Hepatocyte (in vitro differentiated cells): ENCODE data around the gene CGN.

Experiments used
- CTCF ChIP-seq: fragments of 200-600 bp; sonication (generic); IDR thresholded peaks from 2 replicates; pipeline ENCODE4 v1.5.1; 2016; ENCODE audit warnings: antibody characterized with exemption, mild to moderate bottlenecking; ENCODE audit not compliant: poor library complexity
- EZH2phosphoT487 ChIP-seq: fragments of 200-600 bp; sonication (generic); IDR thresholded peaks from one replicate; pipeline ENCODE4 v1.6.1; 2018; ENCODE audit warnings: antibody characterized with exemption, mild to moderate bottlenecking, low read depth, moderate library complexity; ENCODE audit not compliant: unreplicated experiment, severe bottlenecking

- TF ChIP-seq CTCF (no peak), EZH2phosphoT487 (no peak)
Measured at GRCh38 chr1:151530461-151530860, 19.3 kb downstream of the CGN start.
